HepG2 (cell line): ENCODE data around the gene PEX11G. TPM values are rescaled to one million over a fixed set of nuclear protein-coding genes. Genes with fewer than 3 reads are reported as not detected.
A peak's percentile ranks its signal among the peaks of the same experiment; 100 is the strongest.

ENCODE experiments used
- ATAC-seq: fragments of 200-7000 bp; cut with Tn5 transposase; 3 replicates; pipeline ENCODE4 v1.9.1; 2020; ENCODE audit warnings: mild to moderate bottlenecking, moderate library complexity
- BruUV-seq: library from RNA; stranded (reverse); fragments of 400-500 nt; replicated peaks from 2 replicates; lab custom pipeline; 2021; lab: Mats Ljungman, UMichigan
- CTCF ChIA-PET: fragments of 300-600 bp; formaldehyde crosslinking; extraction: SDS; loops from one replicate; lab custom pipeline; 2021; ENCODE audit warnings: low total read pairs, inconsistent platforms, low intra/inter-chr PET ratio; lab: Yijun Ruan, JAX
- POLR2A ChIA-PET: fragments of 350-600 bp; sonication (Branson Sonifier 250); formaldehyde crosslinking; loops from one replicate; lab custom pipeline; 2020; ENCODE audit warnings: antibody characterized with exemption, inconsistent platforms; lab: Yijun Ruan, JAX
- DNase-seq: peaks from one replicate; pipeline ENCODE4 v3.0.0-alpha.2; 2015; ENCODE audit warnings: low spot score
- FAIRE-seq: peaks from 3 replicates; lab custom pipeline; 2011; peaks lifted over from hg19 to GRCh38; lab: Jason Lieb, UNC
- H2AFZ ChIP-seq: one replicate; pipeline ENCODE4 v1.6.1; 2011; ENCODE audit warnings: low read length, inconsistent platforms
- H3K27ac ChIP-seq: fragments of 300-600 bp; 3 replicates; pipeline ENCODE4 v1.8.0; 2011; ENCODE audit warnings: mixed run types, mild to moderate bottlenecking, mixed read lengths, low read length, inconsistent platforms; ENCODE audit not compliant: insufficient read depth; ENCODE audit errors: extremely low read length
- H3K27me3 ChIP-seq, 2 experiments: fragments of 200-600 bp in 1 of 2; 2 replicates in 1 of 2; 3 replicates in 1 of 2; pipeline versions ENCODE4 v1.6.0 to v1.8.0; 2011; ENCODE audit warnings: low read length in 2 of 2, mild to moderate bottlenecking in 2 of 2, moderate library complexity in 2 of 2, inconsistent platforms in 1 of 2; ENCODE audit not compliant: insufficient read depth in 2 of 2, control insufficient read depth in 1 of 2
- H3K36me3 ChIP-seq, 2 experiments: fragments of 200-600 bp in 1 of 2; replicated peaks in 1 of 2; 2 replicates in 1 of 2; 3 replicates in 1 of 2; pipeline versions ENCODE4 v1.5.1 to v1.8.0; 2011; ENCODE audit warnings: low read length in 2 of 2, inconsistent platforms in 1 of 2; ENCODE audit not compliant: insufficient read depth in 2 of 2, control insufficient read depth in 1 of 2
- H3K4me1 ChIP-seq: 2 replicates; pipeline ENCODE4 v1.5.1; 2012; ENCODE audit warnings: low read length, inconsistent platforms; ENCODE audit not compliant: insufficient read depth
- H3K4me2 ChIP-seq: 2 replicates; pipeline ENCODE4 v1.6.0; 2011; ENCODE audit warnings: low read depth, low read length, inconsistent platforms
- H3K4me3 ChIP-seq, 3 experiments: fragments of 200-600 bp in 1 of 3; sonication (generic), shearing (Covaris generic) in 1 of 3; replicated peaks in 1 of 3; 2 replicates each; pipeline ENCODE4 v1.5.1; 2011 to 2016; ENCODE audit warnings: low read length in 3 of 3, inconsistent platforms in 2 of 3, low read depth in 2 of 3, mild to moderate bottlenecking in 2 of 3, control low read depth in 1 of 3, mixed read lengths in 1 of 3; ENCODE audit not compliant: insufficient read depth in 1 of 3
- H3K79me2 ChIP-seq: one replicate; pipeline ENCODE4 v1.6.1; 2011; ENCODE audit warnings: low read length, inconsistent platforms; ENCODE audit not compliant: insufficient read depth
- H3K9ac ChIP-seq: 2 replicates; pipeline ENCODE4 v1.6.0; 2011; ENCODE audit warnings: mild to moderate bottlenecking, low read depth, low read length, inconsistent platforms; ENCODE audit not compliant: insufficient read depth
- H3K9me3 ChIP-seq: 2 replicates; pipeline ENCODE4 v1.5.1; 2012; ENCODE audit warnings: mild to moderate bottlenecking, low read length
- H4K20me1 ChIP-seq: 2 replicates; pipeline ENCODE4 v1.6.0; 2011; ENCODE audit warnings: inconsistent platforms, mild to moderate bottlenecking, low read length, moderate library complexity; ENCODE audit not compliant: insufficient read depth
- AHR ChIP-seq: IDR thresholded peaks from 2 replicates; pipeline ENCODE4 v1.6.1; 2018; ENCODE audit warnings: missing genetic modification reagents, missing compliant biosample characterization
- KAT2B ChIP-seq: fragments of 150-350 bp; IDR thresholded peaks from 2 replicates; pipeline ENCODE4 v1.6.1; 2014; ENCODE audit warnings: low read depth, low read length, borderline replicate concordance
- MYNN ChIP-seq: sonication (generic); formaldehyde crosslinking; IDR thresholded peaks from 2 replicates; pipeline ENCODE4 v1.4.0; 2020; ENCODE audit warnings: mild to moderate bottlenecking, low read depth, missing genetic modification reagents
- ZNF777 ChIP-seq: sonication (generic); formaldehyde crosslinking; IDR thresholded peaks from 2 replicates; pipeline ENCODE4 v1.4.0; 2020; ENCODE audit warnings: missing genetic modification reagents
- WGBS: methylation state at CpG from one replicate; pipeline ENCODE4 v1.1.6; 2017; ENCODE audit warnings: low lambda C conversion rate; 5-methylcytosine and 5-hydroxymethylcytosine counted together
- in situ Hi-C: cut with HindIII; loops from 2 replicates; pipeline ENCODE4 v1.10.0; 2017; ENCODE audit warnings: low pct_unique_long_range_greater_than_20kb; ENCODE audit not compliant: extremely low pct_ligation_motif_present
- intact Hi-C: fragments of 100-400 bp; cut with micrococcal nuclease; formaldehyde crosslinking; loops from one replicate; pipeline ENCODE4 v1.10.0; 2022; ENCODE audit not compliant: unreplicated experiment
- polyA plus RNA-seq, 8 experiments: library from polyadenylated mRNA; depleted of rRNA in 3 of 8; stranded (reverse) in 7 of 8; unstranded in 1 of 8; fragments of >200 nt; fragmentation: Illumina TruSeq in 4 of 8; extraction: Trizol in 4 of 8; gene quantifications; 2 replicates each; pipeline versions ENCODE4 v1.2.1 to v1.2.3, GENCODE V29; 2011 to 2016; ENCODE audit warnings: low read depth in 4 of 8, missing spikeins in 1 of 8, mixed read lengths in 1 of 8; ENCODE audit not compliant: insufficient read depth in 1 of 8
- total RNA-seq, 5 experiments: library from RNA; depleted of rRNA; stranded (reverse); fragments of >200 nt; fragmentation: Illumina TruSeq; extraction: Trizol; gene quantifications; 2 replicates each; pipeline ENCODE4 v1.2.3, GENCODE V29; 2016; ENCODE audit warnings: low read depth in 1 of 5
- TF ChIP-seq, protein P1 (sequence below): sonication (generic); formaldehyde crosslinking; IDR thresholded peaks from 2 replicates; pipeline ENCODE4 v1.5.1; 2020; ENCODE audit warnings: mild to moderate bottlenecking, missing genetic modification reagents, moderate library complexity
- TF ChIP-seq, protein P2 (sequence below): sonication (generic); formaldehyde crosslinking; IDR thresholded peaks from 2 replicates; pipeline ENCODE4 v1.4.0; 2020; ENCODE audit warnings: mild to moderate bottlenecking, missing genetic modification reagents

The PEX11G gene
- total and polyA plus RNA-seq, 2 of the 13 experiments (the other 11 are each of a cell fraction or from before 2014, with no cell fraction given) = not detected

DNA sequence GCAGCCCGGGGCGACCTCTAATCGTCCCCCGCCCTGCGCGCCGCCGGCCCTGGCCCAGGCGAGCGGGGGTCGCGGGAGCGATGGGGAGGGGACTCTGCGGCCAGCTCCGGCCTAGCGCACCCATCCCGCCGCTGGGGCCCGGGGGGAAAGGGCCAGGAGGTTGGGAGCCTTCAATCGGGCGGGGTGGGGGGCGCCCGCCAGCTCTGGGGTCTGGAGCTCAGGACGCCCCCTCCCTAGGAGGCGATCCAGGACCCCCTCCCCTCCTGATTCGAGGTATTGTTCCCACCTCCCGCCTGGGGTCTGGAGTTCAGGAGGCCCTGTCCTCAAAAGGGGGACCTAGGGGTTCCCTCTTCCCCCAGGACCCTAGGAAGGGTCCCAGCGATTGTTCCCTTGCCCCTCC lies 27.5 kb upstream of the PEX11G start:
- POLR2A ChIA-PET = interaction anchor here (1.0 to 1.9 kb wide), 3 partner anchors 10 to 118 kb away, joined by 3 to 7 read pairs (median 4); partner anchors contain the start of gene PNPLA6
- H2AFZ ChIP-seq = no peak overlapping the region
- CTCF ChIA-PET = no interaction called here
- H3K9ac ChIP-seq = peak overlapping the region; percentile 85
- no peaks in the 10 kb centered on the region for H3K36me3 ChIP-seq
- H3K27me3 ChIP-seq = no peaks in the 10 kb centered on the region; a peak in 1 of 5 replicates
- FAIRE-seq = no peak
- no peaks in the 10 kb centered on the region for H3K79me2 ChIP-seq
- no peak for ATAC-seq
- TF ChIP-seq KAT2B = no peak
- TF ChIP-seq AHR (CRISPR knock-in tag) = no peak
- TF ChIP-seq, protein P1, sequence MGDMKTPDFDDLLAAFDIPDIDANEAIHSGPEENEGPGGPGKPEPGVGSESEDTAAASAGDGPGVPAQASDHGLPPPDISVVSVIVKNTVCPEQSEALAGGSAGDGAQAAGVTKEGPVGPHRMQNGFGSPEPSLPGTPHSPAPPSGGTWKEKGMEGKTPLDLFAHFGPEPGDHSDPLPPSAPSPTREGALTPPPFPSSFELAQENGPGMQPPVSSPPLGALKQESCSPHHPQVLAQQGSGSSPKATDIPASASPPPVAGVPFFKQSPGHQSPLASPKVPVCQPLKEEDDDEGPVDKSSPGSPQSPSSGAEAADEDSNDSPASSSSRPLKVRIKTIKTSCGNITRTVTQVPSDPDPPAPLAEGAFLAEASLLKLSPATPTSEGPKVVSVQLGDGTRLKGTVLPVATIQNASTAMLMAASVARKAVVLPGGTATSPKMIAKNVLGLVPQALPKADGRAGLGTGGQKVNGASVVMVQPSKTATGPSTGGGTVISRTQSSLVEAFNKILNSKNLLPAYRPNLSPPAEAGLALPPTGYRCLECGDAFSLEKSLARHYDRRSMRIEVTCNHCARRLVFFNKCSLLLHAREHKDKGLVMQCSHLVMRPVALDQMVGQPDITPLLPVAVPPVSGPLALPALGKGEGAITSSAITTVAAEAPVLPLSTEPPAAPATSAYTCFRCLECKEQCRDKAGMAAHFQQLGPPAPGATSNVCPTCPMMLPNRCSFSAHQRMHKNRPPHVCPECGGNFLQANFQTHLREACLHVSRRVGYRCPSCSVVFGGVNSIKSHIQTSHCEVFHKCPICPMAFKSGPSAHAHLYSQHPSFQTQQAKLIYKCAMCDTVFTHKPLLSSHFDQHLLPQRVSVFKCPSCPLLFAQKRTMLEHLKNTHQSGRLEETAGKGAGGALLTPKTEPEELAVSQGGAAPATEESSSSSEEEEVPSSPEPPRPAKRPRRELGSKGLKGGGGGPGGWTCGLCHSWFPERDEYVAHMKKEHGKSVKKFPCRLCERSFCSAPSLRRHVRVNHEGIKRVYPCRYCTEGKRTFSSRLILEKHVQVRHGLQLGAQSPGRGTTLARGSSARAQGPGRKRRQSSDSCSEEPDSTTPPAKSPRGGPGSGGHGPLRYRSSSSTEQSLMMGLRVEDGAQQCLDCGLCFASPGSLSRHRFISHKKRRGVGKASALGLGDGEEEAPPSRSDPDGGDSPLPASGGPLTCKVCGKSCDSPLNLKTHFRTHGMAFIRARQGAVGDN (CRISPR knock-in tag) = peak; percentile 15; the same call in 1 of the 2 replicates
- TF ChIP-seq ZNF777 = no peak
- TF ChIP-seq, protein P2, sequence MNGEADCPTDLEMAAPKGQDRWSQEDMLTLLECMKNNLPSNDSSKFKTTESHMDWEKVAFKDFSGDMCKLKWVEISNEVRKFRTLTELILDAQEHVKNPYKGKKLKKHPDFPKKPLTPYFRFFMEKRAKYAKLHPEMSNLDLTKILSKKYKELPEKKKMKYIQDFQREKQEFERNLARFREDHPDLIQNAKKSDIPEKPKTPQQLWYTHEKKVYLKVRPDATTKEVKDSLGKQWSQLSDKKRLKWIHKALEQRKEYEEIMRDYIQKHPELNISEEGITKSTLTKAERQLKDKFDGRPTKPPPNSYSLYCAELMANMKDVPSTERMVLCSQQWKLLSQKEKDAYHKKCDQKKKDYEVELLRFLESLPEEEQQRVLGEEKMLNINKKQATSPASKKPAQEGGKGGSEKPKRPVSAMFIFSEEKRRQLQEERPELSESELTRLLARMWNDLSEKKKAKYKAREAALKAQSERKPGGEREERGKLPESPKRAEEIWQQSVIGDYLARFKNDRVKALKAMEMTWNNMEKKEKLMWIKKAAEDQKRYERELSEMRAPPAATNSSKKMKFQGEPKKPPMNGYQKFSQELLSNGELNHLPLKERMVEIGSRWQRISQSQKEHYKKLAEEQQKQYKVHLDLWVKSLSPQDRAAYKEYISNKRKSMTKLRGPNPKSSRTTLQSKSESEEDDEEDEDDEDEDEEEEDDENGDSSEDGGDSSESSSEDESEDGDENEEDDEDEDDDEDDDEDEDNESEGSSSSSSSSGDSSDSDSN = peak; percentile 5; the same call in 1 of the 2 replicates
- no peak for TF ChIP-seq MYNN (CRISPR knock-in tag)
- 0% methylated on average over 1 of the region's 28 CpGs for WGBS
- peak overlapping the region; percentile 41 for H3K27ac ChIP-seq
- H3K9me3 ChIP-seq = no peaks in the 10 kb centered on the region
- H3K4me1 ChIP-seq = peaks cover 18% of the 10 kb centered on the region
- peak overlapping the region; percentile 85 for H3K4me2 ChIP-seq
- intact Hi-C loops (no loop called here), in situ Hi-C loops (no loop called here)
- H3K4me3 ChIP-seq = peak overlapping the region; percentile 62 to 75 (median 65)
- no peaks in the 10 kb centered on the region for H4K20me1 ChIP-seq
- no peak for DNase-seq
- BruUV-seq = no TSS peak
